GM21786 (cell line): ENCODE results near the gene CARMIL1.

Source experiments
- ATAC-seq: cut with Tn5 transposase; IDR thresholded peaks from one replicate; pipeline ENCODE4 v1.9.1; 2021; ENCODE audit not compliant: unreplicated experiment

Gene CARMIL1

GRCh38 chr6:25404091-25404490, 124.9 kb downstream of the CARMIL1 start:
- ATAC-seq: no peak

GRCh38 chr6:25404693-25405169, 125.6 kb downstream of the CARMIL1 start:
- peak; percentile 94 for ATAC-seq

GRCh38 chr6:25405442-25405841, 126.3 kb downstream of the CARMIL1 start:
- ATAC-seq: no peak

GRCh38 chr6:25407431-25407830, 128.3 kb downstream of the CARMIL1 start:
- no peak for ATAC-seq

GRCh38 chr6:25410102-25410501, 130.9 kb downstream of the CARMIL1 start:
- ATAC-seq: no peak

GRCh38 chr6:25411316-25411950, 132.3 kb downstream of the CARMIL1 start:
- no peak for ATAC-seq

GRCh38 chr6:25413207-25413905, 134.2 kb downstream of the CARMIL1 start:
- ATAC-seq: no peak

GRCh38 chr6:25414168-25414567, 135.0 kb downstream of the CARMIL1 start:
- ATAC-seq: no peak

GRCh38 chr6:25414755-25415154, 135.6 kb downstream of the CARMIL1 start:
- ATAC-seq: no peak

GRCh38 chr6:25415274-25415673, 136.1 kb downstream of the CARMIL1 start:
- ATAC-seq: no peak

- ATAC-seq: no peak
Observed at GRCh38 chr6:25415701-25416100, 136.5 kb downstream of the CARMIL1 start.

- no peak for ATAC-seq
Observed at GRCh38 chr6:25417046-25417605, 138.0 kb downstream of the CARMIL1 start.

GRCh38 chr6:25418454-25419052, 139.4 kb downstream of the CARMIL1 start:
- no peak for ATAC-seq

- ATAC-seq: no peak
Observed at GRCh38 chr6:25419879-25420278, 140.7 kb downstream of the CARMIL1 start.

GRCh38 chr6:25423358-25423757, 144.2 kb downstream of the CARMIL1 start:
- ATAC-seq: no peak

- no peak for ATAC-seq
Observed at GRCh38 chr6:25424303-25424702, 145.1 kb downstream of the CARMIL1 start.

GRCh38 chr6:25427549-25427948, 148.4 kb downstream of the CARMIL1 start:
- ATAC-seq: no peak

GRCh38 chr6:25428758-25429317, 149.7 kb downstream of the CARMIL1 start:
- ATAC-seq: no peak

GRCh38 chr6:25431306-25431974, 152.3 kb downstream of the CARMIL1 start:
- ATAC-seq: no peak

GRCh38 chr6:25431975-25432307, 152.8 kb downstream of the CARMIL1 start:
- ATAC-seq: no peak

GRCh38 chr6:25434921-25435320, 155.7 kb downstream of the CARMIL1 start:
- ATAC-seq: no peak
